H1 (cell line): Measurements from ENCODE around the gene ACTR3C.

Source experiments
- BRCA1 ChIP-seq: IDR thresholded peaks from 2 replicates; pipeline ENCODE4 v1.6.1; 2012; ENCODE audit warnings: low read depth, low read length, improper control_type of control experiment
- EZH2 ChIP-seq: fragments of 200-600 bp; sonication (generic); IDR thresholded peaks from 2 replicates; pipeline ENCODE4 v1.7.1; 2012; ENCODE audit warnings: low read depth, mild to moderate bottlenecking, moderate library complexity, low read length, inconsistent platforms; ENCODE audit not compliant: severe bottlenecking
- PHF8 ChIP-seq: fragments of 200-600 bp; sonication (generic); conservative IDR thresholded peaks from 2 replicates; pipeline ENCODE4 v1.7.1; 2012; ENCODE audit warnings: low read depth, mild to moderate bottlenecking, inconsistent platforms, low read length, moderate library complexity
- POLR2A ChIP-seq, 2 experiments: IDR thresholded peaks; 1 replicate in 1 of 2; 2 replicates in 1 of 2; pipeline ENCODE4 v1.6.1; 2011; ENCODE audit warnings: low read depth in 2 of 2, low read length in 2 of 2, mild to moderate bottlenecking in 2 of 2; ENCODE audit errors: control extremely low read depth in 1 of 2
- ZNF274 ChIP-seq: IDR thresholded peaks from 2 replicates; pipeline ENCODE4 v1.7.0; 2012; ENCODE audit warnings: low read length, borderline replicate concordance; ENCODE audit errors: extremely low read depth

DNA sequence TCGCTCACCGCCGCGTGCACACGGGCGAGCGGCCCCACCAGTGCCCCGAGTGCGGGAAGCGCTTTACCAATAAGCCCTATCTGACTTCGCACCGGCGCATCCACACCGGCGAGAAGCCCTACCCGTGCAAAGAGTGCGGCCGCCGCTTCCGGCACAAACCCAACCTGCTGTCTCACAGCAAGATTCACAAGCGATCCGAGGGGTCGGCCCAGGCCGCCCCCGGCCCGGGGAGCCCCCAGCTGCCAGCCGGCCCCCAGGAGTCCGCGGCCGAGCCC is 48.6 kb upstream of the ACTR3C start:
- TF ChIP-seq PHF8, result no peak
- no peak for TF ChIP-seq EZH2
- no peak for TF ChIP-seq ZNF274
- no peak for TF ChIP-seq BRCA1
- TF ChIP-seq POLR2A (IDR thresholded peaks at IDR 0.05; ENCODE audit: control extremely low read depth in 1 of 2, low read depth in 2 of 2, low read length in 2 of 2), result no peak
